OCI-M1 (cell line): ENCODE data around the gene RAB29.
A peak's percentile ranks its signal among the peaks of the same experiment; 100 is the strongest.
"Not testable (repeated sequence)": the region's sequence is repeated elsewhere in the genome, so short reads cannot be mapped to it uniquely, and the experiment has no call there.

ENCODE experiments used
- DNase-seq: peaks from one replicate; lab custom pipeline; 2025; lab: John Stamatoyannopoulos, UW

RAB29 gene, protein sequence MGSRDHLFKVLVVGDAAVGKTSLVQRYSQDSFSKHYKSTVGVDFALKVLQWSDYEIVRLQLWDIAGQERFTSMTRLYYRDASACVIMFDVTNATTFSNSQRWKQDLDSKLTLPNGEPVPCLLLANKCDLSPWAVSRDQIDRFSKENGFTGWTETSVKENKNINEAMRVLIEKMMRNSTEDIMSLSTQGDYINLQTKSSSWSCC

GRCh38 chr1:205775015-205775716 lies at the start of gene RAB29:
RAB29 (minus strand) TSS chr1:205775482; CDS start chr1:205774956, 526 bp downstream.
- peak; percentile 91 for DNase-seq

GRCh38 chr1:205824180-205824579 lies 48.9 kb upstream of the RAB29 start:
- no peak for DNase-seq

- DNase-seq: not testable (repeated sequence)
Observed at GRCh38 chr1:205823260-205823659, 48.0 kb upstream of the RAB29 start.

- DNase-seq: no peak
Observed at GRCh38 chr1:205822397-205822796, 47.1 kb upstream of the RAB29 start.

DNA sequence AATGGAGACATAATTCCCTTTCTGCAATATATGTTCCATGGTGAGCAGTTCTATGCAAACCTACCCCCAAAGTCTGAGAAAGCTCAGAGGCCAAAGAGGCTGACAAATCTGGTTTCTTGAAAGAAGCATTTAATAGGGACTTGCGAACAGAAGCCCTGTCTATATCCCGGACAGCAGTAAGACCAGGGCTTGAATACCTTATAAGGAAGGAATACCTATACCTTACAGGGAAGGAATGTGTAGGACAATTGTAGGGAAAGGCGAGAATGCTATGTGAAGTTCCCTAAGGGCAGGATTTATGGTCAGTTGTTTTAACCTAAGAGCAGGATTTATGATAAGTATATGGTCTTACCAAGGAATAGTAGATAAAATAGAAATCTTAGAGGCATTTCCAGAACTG lies 42.7 kb upstream of the RAB29 start:
- DNase-seq: no peak

DNA sequence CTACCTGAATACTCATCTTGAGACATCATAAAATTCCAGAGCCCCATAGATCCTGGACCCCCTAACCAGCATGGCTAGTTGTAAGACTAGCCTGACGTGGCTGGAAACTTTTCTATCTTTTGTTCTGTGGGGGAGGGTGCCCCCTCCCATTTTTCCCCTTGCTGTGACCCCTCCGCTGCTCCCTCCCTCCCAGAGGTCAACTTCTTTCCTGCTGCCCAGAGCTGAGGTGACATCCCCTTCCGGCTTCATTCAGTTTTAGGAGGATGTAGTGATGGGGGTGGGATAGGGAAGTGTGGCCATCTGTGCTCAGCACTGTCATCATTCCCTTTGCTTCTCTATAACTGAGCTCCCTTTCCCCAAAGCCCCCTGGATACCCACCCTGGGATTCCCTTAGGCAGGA lies 42.1 kb upstream of the RAB29 start:
- no peak for DNase-seq

GRCh38 chr1:205813755-205814058 lies 38.4 kb upstream of the RAB29 start:
- no peak for DNase-seq

GRCh38 chr1:205812878-205813754 lies 37.8 kb upstream of the RAB29 start, which contains the start of gene SLC41A1:
SLC41A1 (minus strand) TSS chr1:205813198; CDS start chr1:205810441, 2,757 bp downstream.
- peak; percentile 94 for DNase-seq

- DNase-seq: peak; percentile 75
Observed at GRCh38 chr1:205812271-205812877, 37.1 kb upstream of the RAB29 start.

DNA sequence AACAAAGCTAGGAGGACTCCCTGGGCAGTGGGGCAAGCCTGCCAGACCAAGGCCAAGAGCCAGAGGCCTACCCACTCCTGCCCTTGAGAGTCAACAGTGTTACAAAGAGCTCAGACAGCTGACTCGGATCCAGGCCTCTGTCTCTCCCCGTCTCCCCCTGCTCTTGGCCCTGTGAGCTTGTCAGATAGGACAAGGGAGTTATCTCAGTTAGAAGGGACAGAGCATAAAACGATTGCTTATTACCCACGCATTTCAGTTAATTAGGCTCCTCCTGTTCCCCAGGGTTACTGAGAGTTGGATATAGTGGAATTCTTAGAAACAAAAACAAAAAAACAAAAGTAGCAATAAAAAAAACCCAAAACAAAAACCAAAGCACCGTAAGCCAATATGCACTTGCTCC lies 36.4 kb upstream of the RAB29 start:
- DNase-seq: peak; percentile 89

DNA sequence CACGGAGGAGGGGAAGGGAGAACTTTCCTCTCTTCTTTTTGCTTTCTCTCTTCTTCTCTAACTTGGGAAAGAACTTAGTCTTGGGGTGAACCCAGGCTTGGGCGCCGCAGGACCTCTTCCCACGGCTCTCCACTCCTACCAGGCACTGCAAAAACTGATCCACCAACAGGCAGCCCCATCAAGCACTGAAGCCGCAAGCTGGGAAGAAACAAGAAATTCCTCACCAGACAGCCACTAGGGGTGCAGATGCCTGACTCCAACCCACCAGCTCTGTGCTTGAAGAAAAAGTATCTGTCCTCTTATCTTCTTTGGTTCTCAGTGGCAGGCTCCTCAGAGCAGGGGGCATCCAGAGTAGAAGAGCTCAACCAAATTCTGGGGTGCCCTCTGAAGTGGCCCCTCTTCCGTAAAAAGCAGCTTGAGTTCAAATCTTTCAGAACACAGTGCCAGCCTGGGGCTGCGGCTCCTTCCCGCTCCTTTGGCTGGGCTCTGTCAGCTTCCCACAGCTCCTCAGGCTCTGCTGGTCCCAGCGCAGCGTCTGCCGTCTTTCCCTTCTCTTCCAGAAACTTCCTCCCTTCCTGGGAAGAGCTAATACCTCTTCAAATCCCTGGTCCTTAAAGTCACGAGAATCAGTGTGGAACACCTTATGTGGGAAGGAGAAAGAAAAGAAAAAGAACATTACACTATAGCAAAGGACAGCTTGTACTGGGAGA lies 35.3 kb upstream of the RAB29 start:
- DNase-seq: no peak

GRCh38 chr1:205809942-205810345 lies 34.7 kb upstream of the RAB29 start:
- no peak for DNase-seq

- no peak for DNase-seq
Observed at GRCh38 chr1:205809469-205809868, 34.2 kb upstream of the RAB29 start.

GRCh38 chr1:205805082-205805711 lies 29.9 kb upstream of the RAB29 start:
- no peak for DNase-seq

- no peak for DNase-seq
Observed at GRCh38 chr1:205804605-205805004, 29.3 kb upstream of the RAB29 start.

- peak; percentile 39 for DNase-seq
Observed at GRCh38 chr1:205803986-205804385, 28.7 kb upstream of the RAB29 start.

- DNase-seq: no peak
Observed at GRCh38 chr1:205802060-205802459, 26.8 kb upstream of the RAB29 start.

DNA sequence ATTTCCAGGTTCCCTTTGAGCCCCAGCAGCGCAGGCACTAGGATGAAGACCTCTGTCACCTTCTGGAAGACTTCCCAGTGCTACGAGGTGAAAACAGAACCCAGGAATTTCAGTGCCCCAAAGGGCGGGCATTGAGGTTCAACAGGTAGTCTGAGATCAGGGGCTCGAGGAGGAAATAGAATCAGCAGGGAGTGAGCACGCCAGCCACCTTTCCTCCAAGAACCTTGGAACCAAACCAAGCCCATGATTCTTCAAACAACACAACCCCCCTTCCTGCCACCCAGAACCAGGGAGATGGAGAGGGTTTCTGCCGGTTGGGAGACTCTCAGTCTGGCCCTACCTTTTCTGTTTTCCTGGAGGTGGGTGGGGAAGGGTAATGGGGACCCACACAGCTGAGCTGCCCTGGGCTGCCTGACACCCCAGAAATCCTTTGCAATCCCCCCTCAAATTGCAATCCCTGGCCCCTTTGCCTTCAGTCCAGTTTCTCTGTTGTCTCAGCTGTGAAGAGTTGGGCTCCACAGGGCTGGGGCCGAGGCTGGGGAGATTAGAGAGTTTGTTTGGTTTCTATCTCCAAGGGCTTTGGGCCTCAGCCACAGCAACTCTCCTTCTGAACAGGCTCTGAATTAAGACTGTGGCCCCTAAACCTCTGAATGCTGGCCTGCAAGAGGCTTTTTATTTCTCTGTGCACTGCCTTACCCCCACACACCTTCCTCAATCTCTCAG lies 25.9 kb upstream of the RAB29 start:
- DNase-seq: no peak

DNA sequence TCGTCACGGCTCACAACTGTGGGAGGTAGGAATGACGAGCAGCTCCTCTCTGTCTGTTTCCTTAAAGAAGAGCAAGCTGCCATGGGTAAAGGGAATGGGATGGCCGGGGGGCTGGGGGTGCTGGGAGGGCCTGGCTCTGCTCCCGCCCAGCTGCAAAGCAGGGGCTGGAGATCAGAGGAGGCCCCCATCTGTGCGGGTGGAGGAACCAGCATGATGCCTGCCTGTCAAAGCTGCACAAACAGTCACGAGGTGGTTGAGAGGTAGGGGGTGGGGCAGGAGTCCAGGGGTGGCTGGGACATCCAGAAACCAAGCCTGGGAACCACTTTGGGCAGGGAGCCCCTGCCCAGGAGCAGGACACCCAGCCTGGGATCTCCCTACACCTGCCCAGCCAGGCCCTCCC lies 25.1 kb upstream of the RAB29 start:
- no peak for DNase-seq

GRCh38 chr1:205798577-205798976 lies 23.3 kb upstream of the RAB29 start:
- DNase-seq: no peak

DNA sequence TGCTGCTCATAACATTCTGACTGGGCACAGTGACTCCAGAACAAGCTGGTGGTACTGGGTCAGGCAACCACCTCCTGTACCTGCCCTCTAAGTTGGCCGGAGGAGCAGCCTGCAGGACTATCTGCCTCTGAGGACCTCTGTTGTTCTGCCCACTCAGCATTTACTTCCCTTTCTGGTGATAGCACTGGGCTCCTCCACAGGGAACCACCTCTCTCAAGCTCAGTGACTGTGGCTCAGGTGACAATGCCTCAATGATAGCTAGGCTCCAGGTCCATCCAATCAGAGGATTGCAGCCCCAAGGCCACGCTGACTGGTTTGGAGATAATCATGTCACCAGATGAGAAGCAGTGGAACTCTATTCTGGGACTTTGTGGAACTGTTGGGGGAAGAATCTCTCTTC lies 21.9 kb upstream of the RAB29 start:
- no peak for DNase-seq
